Psoas muscle (tissue), 8 donors: ENCODE results near the gene AMIGO3. TPM values are rescaled to one million over a fixed set of nuclear protein-coding genes. Genes with fewer than 3 reads are reported as not detected.

Experiments used
- ATAC-seq, 4 donors: fragments of 200-7000 bp; cut with Tn5 transposase; one replicate each; pipeline ENCODE4 v1.9.1; 2020; ENCODE audit warnings: moderate library complexity in 3 of 4, mild to moderate bottlenecking in 2 of 4
- DNase-seq, 2 donors: peaks; one replicate each; pipeline ENCODE4 v3.0.0-alpha.2; 2020
- H3K27ac ChIP-seq: fragments of 200-600 bp; one replicate; pipeline ENCODE4 v1.8.0; 2022
- H3K27me3 ChIP-seq, 3 donors: fragments of 200-600 bp in 1 of 3; one replicate each; pipeline versions ENCODE4 v1.6.1 to v1.8.0; 2013 to 2022; ENCODE audit warnings: low read length in 2 of 3, mild to moderate bottlenecking in 2 of 3, moderate library complexity in 1 of 3; ENCODE audit not compliant: insufficient read depth in 3 of 3
- H3K36me3 ChIP-seq, 2 donors: fragments of 200-600 bp in 1 of 2; one replicate each; pipeline versions ENCODE4 v1.6.1 to v1.8.0; 2013 to 2022; ENCODE audit warnings: low read depth in 1 of 2, mild to moderate bottlenecking in 1 of 2, moderate library complexity in 1 of 2; ENCODE audit not compliant: insufficient read depth in 1 of 2
- H3K4me1 ChIP-seq: fragments of 200-600 bp; one replicate; pipeline ENCODE4 v1.8.0; 2022
- H3K4me3 ChIP-seq: fragments of 200-600 bp; one replicate; pipeline ENCODE4 v1.8.0; 2022; ENCODE audit warnings: mild to moderate bottlenecking
- H3K9me3 ChIP-seq: fragments of 200-600 bp; one replicate; pipeline ENCODE4 v1.8.0; 2022
- WGBS, 3 donors: extraction: QIAGEN DNeasy Blood & Tissue Kit; methylation state at CpG; one replicate each; pipeline versions ENCODE4 v1.1.6 to v1.1.7; 2013; 5-methylcytosine and 5-hydroxymethylcytosine counted together
- intact Hi-C, 2 donors: fragments of 100-400 bp; cut with DNase I; formaldehyde crosslinking; loops; one replicate each; pipeline versions ENCODE4 v1.11.0 to v1.14.2; 2022
- polyA plus RNA-seq, 3 donors: library from polyadenylated mRNA; stranded (reverse); fragments of 200-250 nt; gene quantifications; one replicate each; pipeline ENCODE4 v1.2.3, GENCODE V29; 2013
- total RNA-seq, 4 donors: library from RNA; stranded (reverse); fragmentation: NEBNext Ultra II Directional in 2 of 4; extraction: Animal tissue kit (Norgen Biotek cat#: 25700) in 2 of 4; gene quantifications; one replicate each; pipeline versions ENCODE4 v1.2.1 to v1.2.4, GENCODE V29; 2021 to 2023
- TF ChIP-seq, protein P1 (sequence below): fragments of 200-600 bp; IDR thresholded peaks from one replicate; pipeline ENCODE4 v1.8.0; 2022; ENCODE audit warnings: antibody characterized with exemption
- donor health status: healthy with polysubstance abuse.
- donor health status: DM: no; HTN: no; CAD: no; lungs with moderate emphysema.
- donor health status: Bipolar disorder and iron deficiency.
- donor health status: healthy.
- donor health status: DM: yes; HTN: yes; CAD: no.
- donor health status: DM: no; HTN: no; CAD: no.
- donor health status: DM: no; HTN: no; CAD: no.
- donor health status: DM: yes; HTN: yes; CAD: no.

AMIGO3 gene
- total and polyA plus RNA-seq, 7 donors: 0.36 to 0.94 (median 0.43) TPM; not detected in 3

DNA sequence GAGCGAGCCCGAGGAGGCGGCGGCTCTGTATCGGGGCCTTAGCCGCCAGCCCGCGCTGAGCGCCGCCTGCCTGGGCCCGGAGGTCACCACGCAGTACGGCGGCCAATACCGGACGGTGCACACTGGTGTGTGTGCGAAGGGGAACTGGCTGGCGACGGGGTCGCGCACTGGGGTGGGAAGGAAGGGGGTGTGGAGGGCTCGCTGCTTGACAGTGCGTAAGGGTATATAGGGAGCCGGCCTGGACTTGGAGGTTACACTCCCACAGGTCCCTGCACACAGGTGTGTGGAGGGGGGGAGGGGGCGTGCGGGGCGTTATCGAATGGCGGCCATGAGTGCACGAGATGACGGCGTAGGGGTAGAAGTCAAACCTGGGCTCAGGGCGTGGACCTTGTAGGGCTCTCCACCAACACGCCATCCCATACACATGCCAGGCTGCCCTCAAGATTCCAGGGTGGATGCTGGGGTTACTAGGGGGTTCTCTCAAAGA lies 44.9 kb downstream of the AMIGO3 start:
- intact Hi-C loops: no loop called here
- WGBS, 3 donors: 6 to 14% (median 7%) methylated on average over 34 of the region's 34 CpGs
- Histone ChIP-seq H3K36me3 (peaks cover 10 to 43% of the 10 kb centered on the region in 2 donors), H3K27ac (peak overlapping the region; percentile 95), H3K27me3 (no peaks in the 10 kb centered on the region), H3K9me3 (no peaks in the 10 kb centered on the region), H3K4me1 (peaks cover 20% of the 10 kb centered on the region), H3K4me3 (peak overlapping the region; percentile 86)
- no peak for DNase-seq
- ATAC-seq: peak; percentile 22 to 33 (median 26)
- TF ChIP-seq, protein P1, sequence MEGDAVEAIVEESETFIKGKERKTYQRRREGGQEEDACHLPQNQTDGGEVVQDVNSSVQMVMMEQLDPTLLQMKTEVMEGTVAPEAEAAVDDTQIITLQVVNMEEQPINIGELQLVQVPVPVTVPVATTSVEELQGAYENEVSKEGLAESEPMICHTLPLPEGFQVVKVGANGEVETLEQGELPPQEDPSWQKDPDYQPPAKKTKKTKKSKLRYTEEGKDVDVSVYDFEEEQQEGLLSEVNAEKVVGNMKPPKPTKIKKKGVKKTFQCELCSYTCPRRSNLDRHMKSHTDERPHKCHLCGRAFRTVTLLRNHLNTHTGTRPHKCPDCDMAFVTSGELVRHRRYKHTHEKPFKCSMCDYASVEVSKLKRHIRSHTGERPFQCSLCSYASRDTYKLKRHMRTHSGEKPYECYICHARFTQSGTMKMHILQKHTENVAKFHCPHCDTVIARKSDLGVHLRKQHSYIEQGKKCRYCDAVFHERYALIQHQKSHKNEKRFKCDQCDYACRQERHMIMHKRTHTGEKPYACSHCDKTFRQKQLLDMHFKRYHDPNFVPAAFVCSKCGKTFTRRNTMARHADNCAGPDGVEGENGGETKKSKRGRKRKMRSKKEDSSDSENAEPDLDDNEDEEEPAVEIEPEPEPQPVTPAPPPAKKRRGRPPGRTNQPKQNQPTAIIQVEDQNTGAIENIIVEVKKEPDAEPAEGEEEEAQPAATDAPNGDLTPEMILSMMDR: no peak

DNA sequence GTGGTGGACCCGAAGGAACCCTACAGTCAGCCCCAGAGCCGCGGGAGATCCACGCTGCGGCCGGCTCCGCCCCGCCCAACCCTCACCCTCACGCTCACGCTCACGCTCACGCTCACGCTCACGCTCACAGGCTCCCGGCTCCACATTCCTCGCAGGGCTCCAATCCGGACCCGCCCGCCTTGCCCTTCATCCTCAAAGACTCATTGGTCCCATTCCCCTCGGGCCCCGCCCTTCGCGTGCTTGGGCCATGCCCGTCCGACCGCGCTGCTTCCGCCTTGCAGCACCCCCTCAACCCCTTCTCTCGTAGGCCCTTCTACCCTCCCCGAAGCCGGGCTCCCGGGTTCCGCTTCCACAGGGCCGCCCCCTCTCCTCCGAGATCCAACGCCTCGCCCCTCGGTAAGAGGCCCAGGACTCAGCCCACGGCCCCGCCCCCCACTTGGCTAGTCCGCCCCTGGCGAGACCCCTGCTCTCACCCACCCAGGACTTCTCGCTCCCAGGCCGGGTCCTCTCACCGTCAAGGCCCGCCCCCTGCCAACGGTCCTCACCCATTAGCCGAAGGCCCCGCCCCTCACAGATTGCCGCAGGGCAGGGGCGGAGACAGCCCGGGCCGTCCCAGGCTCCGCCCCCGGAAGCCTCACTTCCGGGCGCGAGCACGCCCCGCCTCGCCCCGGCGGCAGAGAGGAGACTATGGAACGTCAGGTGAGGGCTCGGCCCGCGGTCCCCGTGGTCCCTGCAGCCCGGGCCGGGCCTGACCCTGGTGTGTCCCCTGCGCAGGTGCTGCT lies 45.6 kb downstream of the AMIGO3 start, which contains the start of gene APEH:
APEH (plus strand) TSS at position 637 of the 782 bp plus-strand sequence; CDS start at position 688, 51 bp downstream.
- 0 to 2% (median 0%) methylated on average over 63 to 71 of the region's 71 CpGs for WGBS, 3 donors
- TF ChIP-seq, protein P1: no peak
- Histone ChIP-seq H3K27me3 (no peaks in the 10 kb centered on the region), H3K4me1 (peaks cover 20% of the 10 kb centered on the region), H3K36me3 (peaks cover 10 to 37% of the 10 kb centered on the region in 2 donors), H3K9me3 (no peaks in the 10 kb centered on the region), H3K4me3 (peak within 1 kb of the TSS; percentile 86), H3K27ac (peak within 1 kb of the TSS; percentile 95)
- ATAC-seq: peak; percentile 91 to 93 (median 92)
- DNase-seq: peak; percentile 98 to 99
- intact Hi-C loops: no loop called here

DNA sequence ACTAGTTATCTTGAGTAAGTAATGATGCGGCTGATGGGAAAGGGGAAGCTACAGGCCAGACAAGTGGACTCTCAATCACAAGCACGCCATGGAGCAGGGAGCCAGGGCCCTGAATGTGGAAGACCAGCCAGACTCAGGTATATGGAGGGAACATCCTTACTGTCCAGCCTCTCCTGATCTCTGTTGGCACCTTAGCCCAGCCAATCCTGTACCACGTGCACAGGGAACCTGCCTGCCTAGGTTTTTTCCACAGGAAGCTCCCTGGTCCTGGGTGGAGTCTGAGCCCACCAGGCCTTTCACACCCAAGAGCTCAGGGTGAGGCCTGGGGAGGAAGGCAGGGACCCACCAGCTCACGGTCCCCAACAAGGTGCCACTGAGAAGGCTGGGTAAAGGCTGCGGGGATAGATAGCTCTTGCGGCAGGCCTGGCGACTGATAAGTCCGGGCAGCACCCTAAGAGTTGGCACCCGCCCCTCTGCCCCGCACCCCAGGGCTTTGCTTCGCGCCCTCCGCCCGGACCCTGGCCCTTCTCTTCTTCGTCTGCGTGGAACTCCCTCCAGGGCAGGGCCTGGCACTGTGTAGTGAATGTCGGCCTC lies 46.3 kb downstream of the AMIGO3 start:
- Histone ChIP-seq H3K9me3 (no peaks in the 10 kb centered on the region), H3K27ac (peak overlapping the region; percentile 95), H3K36me3 (peaks cover 8 to 30% of the 10 kb centered on the region in 2 donors), H3K27me3 (no peaks in the 10 kb centered on the region), H3K4me1 (peaks cover 20% of the 10 kb centered on the region), H3K4me3 (peak overlapping the region; percentile 86)
- intact Hi-C loops: no loop called here
- ATAC-seq (peak in 1 of 4 donors; percentile 0), DNase-seq (no peak)
- WGBS, 3 donors: 20 to 39% (median 29%) methylated on average over 14 to 17 of the region's 17 CpGs
- TF ChIP-seq, protein P1: no peak

DNA sequence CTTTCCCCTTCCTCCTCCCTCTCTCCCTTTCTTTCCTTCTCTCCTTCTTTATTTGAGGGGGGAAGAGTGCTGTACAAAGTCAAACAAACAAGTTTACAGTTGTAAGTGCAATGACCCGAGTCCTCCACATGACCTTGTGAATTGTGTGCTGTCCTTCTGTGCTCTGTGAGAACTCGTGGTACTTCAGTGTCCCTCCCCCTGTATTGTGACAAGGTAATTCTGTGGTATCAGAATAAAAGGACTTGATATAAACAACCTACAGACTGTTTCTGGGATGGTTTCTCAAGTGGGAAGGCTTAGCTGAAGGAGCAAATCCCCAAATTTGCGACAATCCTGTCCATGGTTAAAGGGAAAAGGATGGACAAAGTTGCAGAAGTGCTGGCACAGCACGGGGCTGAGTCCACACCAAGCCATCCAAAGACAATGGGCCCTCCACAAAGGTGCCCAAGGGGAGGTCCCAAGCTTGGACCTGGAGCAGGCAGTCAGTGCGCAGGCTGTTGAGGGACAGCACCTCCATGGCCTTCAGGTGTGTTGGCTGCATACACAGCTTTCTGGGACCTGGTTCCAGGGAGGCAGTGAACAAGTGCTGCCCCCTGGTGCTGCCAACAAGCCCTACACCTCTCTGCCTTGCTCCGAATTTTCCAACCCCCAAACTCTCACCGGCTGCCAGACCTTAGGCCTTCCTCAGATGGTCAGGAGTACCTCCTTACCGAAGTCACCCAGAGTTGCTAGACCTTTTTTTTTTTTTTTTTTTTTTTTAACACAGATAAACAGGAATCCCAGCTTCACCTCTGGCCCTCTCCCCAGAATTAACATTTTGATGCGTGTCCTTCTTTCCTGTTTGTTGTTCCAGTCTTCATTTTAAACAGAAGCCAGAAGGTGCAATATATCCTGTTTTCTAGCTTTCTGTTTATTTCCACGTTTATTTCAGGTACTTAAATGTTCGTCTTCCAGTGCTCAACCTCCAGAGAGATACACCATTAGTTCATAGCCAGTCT lies 47.9 kb downstream of the AMIGO3 start:
- no peak overlapping the region for H3K4me3 ChIP-seq
- H3K27ac ChIP-seq: peak overlapping the region; percentile 5
- peaks cover 20% of the 10 kb centered on the region for H3K4me1 ChIP-seq
- DNase-seq (peak; percentile 59 to 82), ATAC-seq (peak; percentile 24 to 48 (median 40))
- no peaks in the 10 kb centered on the region for H3K9me3 ChIP-seq
- intact Hi-C loops: loop anchor here in 1 of 2 donors (2.0 kb wide), 1 partner anchor 131 kb away; no protein-coding TSS in a partner anchor
- peaks cover 7 to 13% of the 10 kb centered on the region in 2 donors for H3K36me3 ChIP-seq
- TF ChIP-seq, protein P1: peak; percentile 77
- no peaks in the 10 kb centered on the region for H3K27me3 ChIP-seq
- WGBS, 3 donors: 41 to 47% (median 46%) methylated on average over 11 of the region's 11 CpGs
